ENCODE data around the gene TXNRD1.

Gene TXNRD1

GRCh38 chr12:104314242-104314614 is 98.6 kb downstream of the TXNRD1 start:
- Histone ChIP-seq H3K23ac (ENCODE audit: low read depth, low read length, poor library complexity) (no peak overlapping the region), H3K14ac (ENCODE audit: low read length) (no peak overlapping the region), H3K4me2 (ENCODE audit: insufficient read depth, low read length, poor library complexity, severe bottlenecking) (no peak overlapping the region), H2BK12ac (ENCODE audit: low read length) (no peak overlapping the region), H3K9ac (ENCODE audit: low read depth, low read length, poor library complexity) (no peak overlapping the region), H3K9me3 (replicated peaks in 1 of 2; ENCODE audit: control insufficient read depth in 2 of 2, insufficient read depth in 1 of 2, low read depth in 1 of 2, low read length in 2 of 2) (peaks cover 0 to 2% of the 10 kb centered on the region in 2 donors), H3K27me3 (ENCODE audit: control insufficient read depth in 3 of 3, insufficient read depth in 3 of 3, low read depth in 1 of 3, low read length in 3 of 3) (no peaks in the 10 kb centered on the region), H3K4me1 (ENCODE audit: control insufficient read depth in 2 of 2, insufficient read depth in 1 of 2, low read depth in 1 of 2, low read length in 2 of 2) (peaks cover 0 to 2% of the 10 kb centered on the region in 2 donors), H2AK5ac (ENCODE audit: low read depth, low read length) (no peak overlapping the region), H2BK5ac (ENCODE audit: low read length) (no peak overlapping the region), H3K27ac (replicated peaks; ENCODE audit: low read length) (no peak overlapping the region), H3K4me3 (ENCODE audit: low read length in 2 of 2) (no peak overlapping the region), H2AFZ (ENCODE audit: low read length) (no peak overlapping the region), H3K4ac (ENCODE audit: low read length) (no peak overlapping the region), H3K18ac (ENCODE audit: low read length) (no peak overlapping the region), H4K8ac (ENCODE audit: low read depth, low read length) (no peak overlapping the region), H3K79me1 (ENCODE audit: low read depth, low read length) (peaks cover 3% of the 10 kb centered on the region), H2BK15ac (ENCODE audit: low read length) (no peak overlapping the region), H2BK120ac (ENCODE audit: low read depth, low read length) (no peak overlapping the region), H4K91ac (ENCODE audit: low read depth, low read length, poor library complexity) (no peak overlapping the region), H3K36me3 (replicated peaks in 1 of 2; ENCODE audit: control insufficient read depth in 2 of 2, insufficient read depth in 2 of 2, low read length in 2 of 2) (peaks cover 28 to 96% of the 10 kb centered on the region in 2 donors)
- WGBS, 2 donors (ENCODE audit: extremely low coverage in 2 of 2, insufficient read length in 2 of 2, insufficient replicate concordance in 1 of 2) = no CpG with 5 or more reads among the region's 1 CpG
- DNase-seq (ENCODE audit: low spot score) = no peak

- DNase-seq (ENCODE audit: low spot score) = no peak
- no peak overlapping the region for H2AFZ ChIP-seq (ENCODE audit: low read length)
- H4K91ac ChIP-seq (ENCODE audit: low read depth, low read length, poor library complexity) = no peak overlapping the region
- no peak overlapping the region for H3K9ac ChIP-seq (ENCODE audit: low read depth, low read length, poor library complexity)
- H2AK5ac ChIP-seq (ENCODE audit: low read depth, low read length) = no peak overlapping the region
- no peak overlapping the region for H2BK15ac ChIP-seq (ENCODE audit: low read length)
- H2BK5ac ChIP-seq (ENCODE audit: low read length) = no peak overlapping the region
- no peak overlapping the region for H2BK12ac ChIP-seq (ENCODE audit: low read length)
- no peak overlapping the region for H2BK120ac ChIP-seq (ENCODE audit: low read depth, low read length)
- peaks cover 30 to 98% of the 10 kb centered on the region in 2 donors for H3K36me3 ChIP-seq (replicated peaks in 1 of 2; ENCODE audit: control insufficient read depth in 2 of 2, insufficient read depth in 2 of 2, low read length in 2 of 2)
- no peaks in the 10 kb centered on the region for H3K4me1 ChIP-seq (ENCODE audit: control insufficient read depth in 2 of 2, insufficient read depth in 1 of 2, low read depth in 1 of 2, low read length in 2 of 2)
- no peak overlapping the region for H3K4me3 ChIP-seq (ENCODE audit: low read length in 2 of 2)
- H3K23ac ChIP-seq (ENCODE audit: low read depth, low read length, poor library complexity) = no peak overlapping the region
- no peak overlapping the region for H4K8ac ChIP-seq (ENCODE audit: low read depth, low read length)
- no peak overlapping the region for H3K27ac ChIP-seq (replicated peaks; ENCODE audit: low read length)
- no peak overlapping the region for H3K18ac ChIP-seq (ENCODE audit: low read length)
- no peak overlapping the region for H3K4me2 ChIP-seq (ENCODE audit: insufficient read depth, low read length, poor library complexity, severe bottlenecking)
- no peaks in the 10 kb centered on the region for H3K79me1 ChIP-seq (ENCODE audit: low read depth, low read length)
- H3K27me3 ChIP-seq (ENCODE audit: control insufficient read depth in 3 of 3, insufficient read depth in 3 of 3, low read depth in 1 of 3, low read length in 3 of 3) = no peaks in the 10 kb centered on the region
- no peaks in the 10 kb centered on the region for H3K9me3 ChIP-seq (replicated peaks in 1 of 2; ENCODE audit: control insufficient read depth in 2 of 2, insufficient read depth in 1 of 2, low read depth in 1 of 2, low read length in 2 of 2)
- WGBS, 2 donors (ENCODE audit: extremely low coverage in 2 of 2, insufficient read length in 2 of 2, insufficient replicate concordance in 1 of 2) = no CpG with 5 or more reads among the region's 10 CpGs
- H3K14ac ChIP-seq (ENCODE audit: low read length) = no peak overlapping the region
- no peak overlapping the region for H3K4ac ChIP-seq (ENCODE audit: low read length)
Observed at GRCh38 chr12:104315326-104316224, 100.0 kb downstream of the TXNRD1 start.

GRCh38 chr12:104316936-104317335 is 101.4 kb downstream of the TXNRD1 start:
- Histone ChIP-seq H3K4me3 (ENCODE audit: low read length in 2 of 2) (no peak overlapping the region), H2BK15ac (ENCODE audit: low read length) (no peak overlapping the region), H3K18ac (ENCODE audit: low read length) (no peak overlapping the region), H2AFZ (ENCODE audit: low read length) (no peak overlapping the region), H4K8ac (ENCODE audit: low read depth, low read length) (no peak overlapping the region), H2BK5ac (ENCODE audit: low read length) (no peak overlapping the region), H3K14ac (ENCODE audit: low read length) (no peak overlapping the region), H3K79me1 (ENCODE audit: low read depth, low read length) (no peaks in the 10 kb centered on the region), H4K91ac (ENCODE audit: low read depth, low read length, poor library complexity) (no peak overlapping the region), H3K27ac (replicated peaks; ENCODE audit: low read length) (no peak overlapping the region), H3K9ac (ENCODE audit: low read depth, low read length, poor library complexity) (no peak overlapping the region), H2BK12ac (ENCODE audit: low read length) (no peak overlapping the region), H2BK120ac (ENCODE audit: low read depth, low read length) (no peak overlapping the region), H3K23ac (ENCODE audit: low read depth, low read length, poor library complexity) (no peak overlapping the region), H3K4me2 (ENCODE audit: insufficient read depth, low read length, poor library complexity, severe bottlenecking) (no peak overlapping the region), H3K36me3 (replicated peaks in 1 of 2; ENCODE audit: control insufficient read depth in 2 of 2, insufficient read depth in 2 of 2, low read length in 2 of 2) (peaks cover 35 to 98% of the 10 kb centered on the region in 2 donors), H2AK5ac (ENCODE audit: low read depth, low read length) (no peak overlapping the region), H3K4me1 (ENCODE audit: control insufficient read depth in 2 of 2, insufficient read depth in 1 of 2, low read depth in 1 of 2, low read length in 2 of 2) (no peaks in the 10 kb centered on the region), H3K9me3 (replicated peaks in 1 of 2; ENCODE audit: control insufficient read depth in 2 of 2, insufficient read depth in 1 of 2, low read depth in 1 of 2, low read length in 2 of 2) (peaks cover 0 to 3% of the 10 kb centered on the region in 2 donors), H3K27me3 (ENCODE audit: control insufficient read depth in 3 of 3, insufficient read depth in 3 of 3, low read depth in 1 of 3, low read length in 3 of 3) (no peaks in the 10 kb centered on the region), H3K4ac (ENCODE audit: low read length) (no peak overlapping the region)
- no peak for DNase-seq (ENCODE audit: low spot score)

- Histone ChIP-seq H2BK120ac (ENCODE audit: low read depth, low read length) (no peak overlapping the region), H3K4me3 (ENCODE audit: low read length in 2 of 2) (no peak overlapping the region), H3K9me3 (replicated peaks in 1 of 2; ENCODE audit: control insufficient read depth in 2 of 2, insufficient read depth in 1 of 2, low read depth in 1 of 2, low read length in 2 of 2) (peaks cover 0 to 8% of the 10 kb centered on the region in 2 donors), H2BK15ac (ENCODE audit: low read length) (no peak overlapping the region), H3K27ac (replicated peaks; ENCODE audit: low read length) (no peak overlapping the region), H2AFZ (ENCODE audit: low read length) (no peak overlapping the region), H3K18ac (ENCODE audit: low read length) (no peak overlapping the region), H4K8ac (ENCODE audit: low read depth, low read length) (no peak overlapping the region), H3K27me3 (ENCODE audit: control insufficient read depth in 3 of 3, insufficient read depth in 3 of 3, low read depth in 1 of 3, low read length in 3 of 3) (no peaks in the 10 kb centered on the region), H3K4me1 (ENCODE audit: control insufficient read depth in 2 of 2, insufficient read depth in 1 of 2, low read depth in 1 of 2, low read length in 2 of 2) (no peaks in the 10 kb centered on the region), H2AK5ac (ENCODE audit: low read depth, low read length) (no peak overlapping the region), H3K9ac (ENCODE audit: low read depth, low read length, poor library complexity) (no peak overlapping the region), H2BK5ac (ENCODE audit: low read length) (no peak overlapping the region), H3K4me2 (ENCODE audit: insufficient read depth, low read length, poor library complexity, severe bottlenecking) (no peak overlapping the region), H3K79me1 (ENCODE audit: low read depth, low read length) (no peaks in the 10 kb centered on the region), H3K14ac (ENCODE audit: low read length) (no peak overlapping the region), H4K91ac (ENCODE audit: low read depth, low read length, poor library complexity) (no peak overlapping the region), H3K36me3 (replicated peaks in 1 of 2; ENCODE audit: control insufficient read depth in 2 of 2, insufficient read depth in 2 of 2, low read length in 2 of 2) (peaks cover 33 to 97% of the 10 kb centered on the region in 2 donors), H2BK12ac (ENCODE audit: low read length) (no peak overlapping the region), H3K4ac (ENCODE audit: low read length) (no peak overlapping the region), H3K23ac (ENCODE audit: low read depth, low read length, poor library complexity) (no peak overlapping the region)
- no CpG with 5 or more reads among the region's 7 CpGs for WGBS, 2 donors (ENCODE audit: extremely low coverage in 2 of 2, insufficient read length in 2 of 2, insufficient replicate concordance in 1 of 2)
- no peak for DNase-seq (ENCODE audit: low spot score)
Observed at GRCh38 chr12:104317538-104318210, 102.1 kb downstream of the TXNRD1 start.

All from neuronal stem cell (in vitro differentiated cells).